KMS-11 (cell line): Measurements from ENCODE around the gene PLEKHA8.

ENCODE experiments used
- H2AFZ ChIP-seq: fragments of 200-600 bp; sonication (generic); 2 replicates; pipeline ENCODE4 v1.6.1; 2016; ENCODE audit warnings: antibody characterized with exemption, mixed run types, low read depth
- H3K27ac ChIP-seq: fragments of 200-600 bp; sonication (generic); 2 replicates; pipeline ENCODE4 v1.6.1; 2016; ENCODE audit warnings: mild to moderate bottlenecking, mixed run types
- H3K27me3 ChIP-seq: fragments of 200-600 bp; sonication (generic); 2 replicates; pipeline ENCODE4 v1.6.1; 2017; ENCODE audit warnings: mild to moderate bottlenecking, low read depth, mixed run types, moderate library complexity; ENCODE audit not compliant: insufficient read depth
- H3K36me3 ChIP-seq: fragments of 200-600 bp; sonication (generic); 2 replicates; pipeline ENCODE4 v1.6.1; 2017; ENCODE audit warnings: mild to moderate bottlenecking, mixed run types; ENCODE audit not compliant: insufficient read depth
- H3K4me1 ChIP-seq: fragments of 200-600 bp; sonication (generic); 2 replicates; pipeline ENCODE4 v1.6.1; 2016; ENCODE audit warnings: mild to moderate bottlenecking, low read depth, mixed run types; ENCODE audit not compliant: poor library complexity, severe bottlenecking
- H3K4me2 ChIP-seq: fragments of 200-600 bp; sonication (generic); 2 replicates; pipeline ENCODE4 v1.7.0; 2016; ENCODE audit warnings: mild to moderate bottlenecking, mixed run types
- H3K4me3 ChIP-seq: fragments of 200-600 bp; sonication (generic); IDR thresholded peaks from 2 replicates; pipeline ENCODE4 v1.6.1; 2017; ENCODE audit warnings: low read depth, low read length, mixed read lengths; ENCODE audit not compliant: insufficient read depth
- H3K79me2 ChIP-seq: fragments of 200-600 bp; sonication (generic); 2 replicates; pipeline ENCODE4 v1.6.1; 2016; ENCODE audit warnings: low read depth, mixed run types; ENCODE audit not compliant: insufficient read depth
- H3K9ac ChIP-seq: fragments of 200-600 bp; sonication (generic); 2 replicates; pipeline ENCODE4 v1.6.1; 2016; ENCODE audit warnings: mild to moderate bottlenecking, mixed run types
- H4K20me1 ChIP-seq: fragments of 200-600 bp; sonication (generic); 2 replicates; pipeline ENCODE4 v1.6.1; 2016; ENCODE audit warnings: mild to moderate bottlenecking, mixed run types; ENCODE audit not compliant: insufficient read depth
- CTCF ChIP-seq: fragments of 200-600 bp; sonication (generic); conservative IDR thresholded peaks from 2 replicates; pipeline ENCODE4 v1.6.1; 2017; ENCODE audit warnings: low read depth, mild to moderate bottlenecking, antibody characterized with exemption, low read length, moderate library complexity, mixed read lengths

PLEKHA8 gene

GRCh38 chr7:30134611-30135300 is 106.5 kb downstream of the PLEKHA8 start, which contains the start of gene MTURN:
Gene MTURN (plus strand): TSS chr7:30134986. CDS start chr7:30135137, 151 bp downstream.
- peak within 1 kb of the TSS; percentile 90 for H2AFZ ChIP-seq
- H3K4me3 ChIP-seq, result peak within 1 kb of the TSS; percentile 72
- H3K36me3 ChIP-seq, result no peaks in the 10 kb centered on the region
- H3K79me2 ChIP-seq, result 0 out of 2 replicates have a peak, but pooled peaks cover 13% of the 10 kb centered on the region
- H4K20me1 ChIP-seq, result no peaks in the 10 kb centered on the region
- H3K9ac ChIP-seq, result peak within 1 kb of the TSS; percentile 81
- H3K4me2 ChIP-seq, result peak within 1 kb of the TSS; percentile 83
- H3K27me3 ChIP-seq, result no peaks in the 10 kb centered on the region
- H3K27ac ChIP-seq, result peak within 1 kb of the TSS; percentile 55
- peaks cover 6% of the 10 kb centered on the region for H3K4me1 ChIP-seq
- no peak for TF ChIP-seq CTCF

- Histone ChIP-seq H3K36me3 (no peaks in the 10 kb centered on the region), H2AFZ (peak overlapping the region; percentile 90), H3K4me3 (peak overlapping the region; percentile 72), H3K4me2 (peak overlapping the region; percentile 66), H3K79me2 (0 out of 2 replicates have a peak, but pooled peaks cover 13% of the 10 kb centered on the region), H3K9ac (peak overlapping the region; percentile 81), H3K27ac (peak overlapping the region; percentile 55), H3K4me1 (peaks cover 6% of the 10 kb centered on the region), H3K27me3 (no peaks in the 10 kb centered on the region), H4K20me1 (no peaks in the 10 kb centered on the region)
- no peak for TF ChIP-seq CTCF
Observed at GRCh38 chr7:30135301-30136116, 107.3 kb downstream of the PLEKHA8 start.

GRCh38 chr7:30136117-30136731 is 108.0 kb downstream of the PLEKHA8 start:
- Histone ChIP-seq H3K9ac (peak overlapping the region; percentile 81), H3K4me3 (peak overlapping the region; percentile 72), H3K4me1 (peaks cover 7% of the 10 kb centered on the region), H2AFZ (peak overlapping the region; percentile 90), H3K4me2 (peak overlapping the region; percentile 66), H3K27me3 (no peaks in the 10 kb centered on the region), H3K27ac (no peak overlapping the region), H3K36me3 (no peaks in the 10 kb centered on the region), H4K20me1 (no peaks in the 10 kb centered on the region), H3K79me2 (0 out of 2 replicates have a peak, but pooled peaks cover 13% of the 10 kb centered on the region)
- no peak for TF ChIP-seq CTCF

GRCh38 chr7:30136743-30137485 is 108.7 kb downstream of the PLEKHA8 start:
- Histone ChIP-seq H3K4me2 (peak overlapping the region; percentile 66; the same call in 1 of the 2 replicates), H2AFZ (no peak overlapping the region), H3K27ac (no peak overlapping the region), H3K27me3 (no peaks in the 10 kb centered on the region), H3K4me1 (peaks cover 14% of the 10 kb centered on the region), H3K79me2 (0 out of 2 replicates have a peak, but pooled peaks cover 13% of the 10 kb centered on the region), H3K9ac (no peak overlapping the region), H3K4me3 (no peak overlapping the region), H3K36me3 (no peaks in the 10 kb centered on the region), H4K20me1 (no peaks in the 10 kb centered on the region)
- no peak for TF ChIP-seq CTCF
